Measurements from ENCODE around the gene PPFIBP1. TPM values are rescaled to one million over a fixed set of nuclear protein-coding genes. Genes with fewer than 3 reads are reported as not detected.

Gene PPFIBP1
- polyA plus RNA-seq, 1 donor (not counting 4 experiments of a cell fraction or from before 2014, with no cell fraction given): 83.5 TPM

GRCh38 chr12:27608890-27609289, 84.9 kb downstream of the PPFIBP1 start:
- Histone ChIP-seq H3K27me3 (ENCODE audit: control insufficient read depth, extremely low read depth, insufficient read depth, low read length) (no peaks in the 10 kb centered on the region), H3K4me3 (ENCODE audit: control insufficient read depth in 2 of 3, extremely low read depth in 1 of 3, insufficient read depth in 2 of 3, low read depth in 1 of 3, low read length in 3 of 3) (no peak overlapping the region), H3K4me2 (ENCODE audit: control insufficient read depth, extremely low read depth, insufficient read depth, low read depth, low read length) (no peak overlapping the region), H2AFZ (ENCODE audit: control insufficient read depth, low read length) (no peak overlapping the region), H3K9ac (ENCODE audit: control insufficient read depth, extremely low read depth, insufficient read depth, low read length) (no peak overlapping the region), H3K4me1 (ENCODE audit: control insufficient read depth, extremely low read depth, insufficient read depth, low read length) (peaks cover 34% of the 10 kb centered on the region), H3K9me3 (ENCODE audit: control insufficient read depth, low read depth, low read length) (peaks cover 3% of the 10 kb centered on the region), H3K36me3 (ENCODE audit: control insufficient read depth in 2 of 2, extremely low read depth in 1 of 2, insufficient read depth in 2 of 2, low read length in 2 of 2) (peaks cover 0 to 4% of the 10 kb centered on the region in 2 experiments), H3K79me2 (ENCODE audit: control insufficient read depth, insufficient read depth, low read length) (peaks cover 68% of the 10 kb centered on the region), H3K27ac (ENCODE audit: control insufficient read depth, insufficient read depth, low read length) (no peak overlapping the region), H3K9me1 (ENCODE audit: control insufficient read depth, extremely low read depth, insufficient read depth, low read length) (peaks cover 2% of the 10 kb centered on the region), H4K20me1 (ENCODE audit: control insufficient read depth, extremely low read depth, insufficient read depth, low read length) (no peaks in the 10 kb centered on the region)
- TF ChIP-seq, protein P1, sequence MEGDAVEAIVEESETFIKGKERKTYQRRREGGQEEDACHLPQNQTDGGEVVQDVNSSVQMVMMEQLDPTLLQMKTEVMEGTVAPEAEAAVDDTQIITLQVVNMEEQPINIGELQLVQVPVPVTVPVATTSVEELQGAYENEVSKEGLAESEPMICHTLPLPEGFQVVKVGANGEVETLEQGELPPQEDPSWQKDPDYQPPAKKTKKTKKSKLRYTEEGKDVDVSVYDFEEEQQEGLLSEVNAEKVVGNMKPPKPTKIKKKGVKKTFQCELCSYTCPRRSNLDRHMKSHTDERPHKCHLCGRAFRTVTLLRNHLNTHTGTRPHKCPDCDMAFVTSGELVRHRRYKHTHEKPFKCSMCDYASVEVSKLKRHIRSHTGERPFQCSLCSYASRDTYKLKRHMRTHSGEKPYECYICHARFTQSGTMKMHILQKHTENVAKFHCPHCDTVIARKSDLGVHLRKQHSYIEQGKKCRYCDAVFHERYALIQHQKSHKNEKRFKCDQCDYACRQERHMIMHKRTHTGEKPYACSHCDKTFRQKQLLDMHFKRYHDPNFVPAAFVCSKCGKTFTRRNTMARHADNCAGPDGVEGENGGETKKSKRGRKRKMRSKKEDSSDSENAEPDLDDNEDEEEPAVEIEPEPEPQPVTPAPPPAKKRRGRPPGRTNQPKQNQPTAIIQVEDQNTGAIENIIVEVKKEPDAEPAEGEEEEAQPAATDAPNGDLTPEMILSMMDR (optimal IDR thresholded peaks at IDR 0.05 in 1 of 3, IDR thresholded peaks at IDR 0.05 in 1 of 3, conservative IDR thresholded peaks at IDR 0.05 in 1 of 3; ENCODE audit: extremely low read depth in 1 of 3, insufficient read depth in 2 of 3, low read length in 3 of 3): no peak
- TF ChIP-seq EZH2 (IDR thresholded peaks at IDR 0.05; ENCODE audit: low read length): no peak
- no peak for DNase-seq (ENCODE audit: low read depth, low spot score)
- dilution Hi-C loops (cut with MboI; ENCODE audit: extremely low pct_ligation_motif_present, low sequenced_read_pairs): no loop called here
- FAIRE-seq: no peak

DNA sequence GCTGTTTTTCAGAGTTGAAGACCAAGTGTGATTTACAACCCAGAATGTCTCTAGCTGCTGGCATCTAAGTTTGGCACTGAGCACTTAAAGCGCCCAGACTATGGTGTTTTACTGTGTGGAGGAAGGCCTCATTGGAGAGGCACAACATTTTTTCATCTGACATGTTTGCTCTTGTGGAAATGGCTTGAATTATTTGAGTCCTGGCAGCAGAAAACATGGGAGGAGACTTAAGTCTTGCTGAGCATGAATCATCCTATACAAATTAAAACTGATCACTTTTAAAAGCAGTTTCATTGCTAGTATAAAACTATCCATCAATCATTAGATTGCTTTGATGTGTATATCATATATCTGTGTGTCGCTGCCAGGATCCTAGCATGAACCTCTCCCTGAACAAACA, 86.4 kb downstream of the PPFIBP1 start:
- Histone ChIP-seq H3K9me1 (ENCODE audit: control insufficient read depth, extremely low read depth, insufficient read depth, low read length) (peaks cover 2% of the 10 kb centered on the region), H3K4me2 (ENCODE audit: control insufficient read depth, extremely low read depth, insufficient read depth, low read depth, low read length) (peak overlapping the region; percentile 65), H3K27ac (ENCODE audit: control insufficient read depth, insufficient read depth, low read length) (peak overlapping the region; percentile 70), H3K9me3 (ENCODE audit: control insufficient read depth, low read depth, low read length) (no peaks in the 10 kb centered on the region), H3K36me3 (ENCODE audit: control insufficient read depth in 2 of 2, extremely low read depth in 1 of 2, insufficient read depth in 2 of 2, low read length in 2 of 2) (no peaks in the 10 kb centered on the region), H2AFZ (ENCODE audit: control insufficient read depth, low read length) (no peak overlapping the region), H3K4me3 (ENCODE audit: control insufficient read depth in 2 of 3, extremely low read depth in 1 of 3, insufficient read depth in 2 of 3, low read depth in 1 of 3, low read length in 3 of 3) (peak overlapping the region in 2 of 3 experiments; percentile 14 to 34), H3K9ac (ENCODE audit: control insufficient read depth, extremely low read depth, insufficient read depth, low read length) (peak overlapping the region; percentile 0), H3K79me2 (ENCODE audit: control insufficient read depth, insufficient read depth, low read length) (peaks cover 62% of the 10 kb centered on the region), H3K27me3 (ENCODE audit: control insufficient read depth, extremely low read depth, insufficient read depth, low read length) (no peaks in the 10 kb centered on the region), H4K20me1 (ENCODE audit: control insufficient read depth, extremely low read depth, insufficient read depth, low read length) (no peaks in the 10 kb centered on the region), H3K4me1 (ENCODE audit: control insufficient read depth, extremely low read depth, insufficient read depth, low read length) (peaks cover 46% of the 10 kb centered on the region)
- TF ChIP-seq EZH2 (IDR thresholded peaks at IDR 0.05; ENCODE audit: low read length): no peak
- TF ChIP-seq, protein P1 (optimal IDR thresholded peaks at IDR 0.05 in 1 of 3, IDR thresholded peaks at IDR 0.05 in 1 of 3, conservative IDR thresholded peaks at IDR 0.05 in 1 of 3; ENCODE audit: extremely low read depth in 1 of 3, insufficient read depth in 2 of 3, low read length in 3 of 3): no peak
- no peak for DNase-seq (ENCODE audit: low read depth, low spot score)
- dilution Hi-C loops (cut with MboI; ENCODE audit: extremely low pct_ligation_motif_present, low sequenced_read_pairs): no loop called here
- FAIRE-seq: peak; percentile 98
